HepG2 (cell line): ENCODE data around the gene KCTD1.

Experiments
- FOXK1 ChIP-seq: sonication (generic); formaldehyde crosslinking; IDR thresholded peaks from 2 replicates; pipeline ENCODE4 v1.4.0; 2020; ENCODE audit warnings: low read depth, missing genetic modification reagents, borderline replicate concordance
- SNAPC2 ChIP-seq: sonication (generic); formaldehyde crosslinking; IDR thresholded peaks from 2 replicates; pipeline ENCODE4 v1.8.1; 2022; ENCODE audit warnings: mild to moderate bottlenecking, missing genetic modification reagents
- TF ChIP-seq, protein P1 (sequence below): sonication (generic); formaldehyde crosslinking; IDR thresholded peaks from 2 replicates; pipeline ENCODE4 v1.5.0; 2020; ENCODE audit warnings: mild to moderate bottlenecking, missing genetic modification reagents, moderate library complexity
- TF ChIP-seq, protein P2 (sequence below): sonication (generic); formaldehyde crosslinking; IDR thresholded peaks from 2 replicates; pipeline ENCODE4 v1.4.0; 2020; ENCODE audit warnings: low read depth, mild to moderate bottlenecking, missing genetic modification reagents

DNA sequence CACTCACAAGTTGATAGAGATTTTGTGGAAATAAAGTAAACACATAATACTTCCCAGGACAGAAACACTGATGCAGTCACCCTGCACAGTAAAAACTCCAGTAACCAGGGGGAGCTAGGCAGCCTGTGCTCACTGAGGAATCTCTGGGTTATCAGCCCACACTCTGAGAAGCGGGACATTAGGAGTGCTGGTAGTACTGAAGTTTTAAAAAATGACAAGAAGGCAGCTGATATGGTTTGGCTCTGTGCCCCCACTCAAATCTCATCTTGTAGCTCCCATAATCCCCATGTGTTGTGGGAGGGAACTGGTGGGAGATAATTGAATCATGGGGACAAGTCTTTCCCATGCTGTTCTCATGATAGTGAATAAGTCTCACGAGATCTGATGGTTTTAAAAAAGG lies 31.4 kb downstream of the KCTD1 start:
- TF ChIP-seq SNAPC2, result no peak
- TF ChIP-seq FOXK1 (CRISPR knock-in tag), result no peak
- TF ChIP-seq, protein P1, sequence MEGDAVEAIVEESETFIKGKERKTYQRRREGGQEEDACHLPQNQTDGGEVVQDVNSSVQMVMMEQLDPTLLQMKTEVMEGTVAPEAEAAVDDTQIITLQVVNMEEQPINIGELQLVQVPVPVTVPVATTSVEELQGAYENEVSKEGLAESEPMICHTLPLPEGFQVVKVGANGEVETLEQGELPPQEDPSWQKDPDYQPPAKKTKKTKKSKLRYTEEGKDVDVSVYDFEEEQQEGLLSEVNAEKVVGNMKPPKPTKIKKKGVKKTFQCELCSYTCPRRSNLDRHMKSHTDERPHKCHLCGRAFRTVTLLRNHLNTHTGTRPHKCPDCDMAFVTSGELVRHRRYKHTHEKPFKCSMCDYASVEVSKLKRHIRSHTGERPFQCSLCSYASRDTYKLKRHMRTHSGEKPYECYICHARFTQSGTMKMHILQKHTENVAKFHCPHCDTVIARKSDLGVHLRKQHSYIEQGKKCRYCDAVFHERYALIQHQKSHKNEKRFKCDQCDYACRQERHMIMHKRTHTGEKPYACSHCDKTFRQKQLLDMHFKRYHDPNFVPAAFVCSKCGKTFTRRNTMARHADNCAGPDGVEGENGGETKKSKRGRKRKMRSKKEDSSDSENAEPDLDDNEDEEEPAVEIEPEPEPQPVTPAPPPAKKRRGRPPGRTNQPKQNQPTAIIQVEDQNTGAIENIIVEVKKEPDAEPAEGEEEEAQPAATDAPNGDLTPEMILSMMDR, result no peak
- TF ChIP-seq, protein P2, sequence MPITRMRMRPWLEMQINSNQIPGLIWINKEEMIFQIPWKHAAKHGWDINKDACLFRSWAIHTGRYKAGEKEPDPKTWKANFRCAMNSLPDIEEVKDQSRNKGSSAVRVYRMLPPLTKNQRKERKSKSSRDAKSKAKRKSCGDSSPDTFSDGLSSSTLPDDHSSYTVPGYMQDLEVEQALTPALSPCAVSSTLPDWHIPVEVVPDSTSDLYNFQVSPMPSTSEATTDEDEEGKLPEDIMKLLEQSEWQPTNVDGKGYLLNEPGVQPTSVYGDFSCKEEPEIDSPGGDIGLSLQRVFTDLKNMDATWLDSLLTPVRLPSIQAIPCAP (CRISPR knock-in tag), result no peak
